ENCODE data around the gene BMP4.
"Not testable (repeated sequence)": the region's sequence is repeated elsewhere in the genome, so short reads cannot be mapped to it uniquely, and the experiment has no call there.

Gene BMP4

DNA sequence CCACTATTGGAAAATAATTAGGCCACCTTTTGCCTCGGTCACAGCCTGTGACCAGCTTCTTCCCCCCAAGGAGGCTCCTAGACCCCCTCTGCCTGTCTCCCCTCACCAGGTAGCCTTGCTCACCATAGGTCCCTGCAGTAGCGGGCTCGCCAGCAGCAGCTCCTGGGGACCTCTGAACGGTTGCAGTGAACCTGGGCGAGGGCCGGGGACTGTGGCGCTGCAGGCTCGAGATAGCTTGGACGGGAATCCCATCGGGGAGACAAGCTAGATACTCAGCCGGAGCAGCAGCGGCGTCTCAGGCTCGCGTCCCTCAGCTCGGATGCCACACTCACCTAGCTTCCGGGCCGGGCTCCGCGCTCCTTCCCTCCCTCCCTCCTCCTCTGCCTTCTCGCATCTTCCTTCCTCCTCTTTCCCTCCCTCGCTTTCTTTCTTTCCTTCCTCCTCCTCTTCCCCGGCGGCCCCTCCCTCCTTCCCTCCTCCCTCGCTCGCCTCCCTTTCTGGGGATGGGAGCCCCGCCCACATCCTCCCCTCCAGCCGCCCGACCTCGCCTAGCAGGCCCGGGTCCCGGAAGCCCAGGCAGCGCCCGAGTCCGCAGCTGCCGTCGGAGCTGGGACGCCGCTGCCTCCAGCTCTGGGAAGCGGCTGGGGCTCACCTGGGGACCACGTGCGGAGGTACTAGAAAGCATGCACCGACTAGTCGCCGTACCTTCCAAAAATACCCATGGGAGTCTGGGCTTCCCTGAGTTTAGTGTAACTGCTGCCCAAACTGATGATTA lies at the start of gene BMP4:
TSS of gene BMP4 (minus strand) at position 399 of the 775 bp plus-strand sequence. CDS start 4,603 bp downstream, outside the sequence.
- peak in 1 of 2 donors; percentile 7 for DNase-seq

DNA sequence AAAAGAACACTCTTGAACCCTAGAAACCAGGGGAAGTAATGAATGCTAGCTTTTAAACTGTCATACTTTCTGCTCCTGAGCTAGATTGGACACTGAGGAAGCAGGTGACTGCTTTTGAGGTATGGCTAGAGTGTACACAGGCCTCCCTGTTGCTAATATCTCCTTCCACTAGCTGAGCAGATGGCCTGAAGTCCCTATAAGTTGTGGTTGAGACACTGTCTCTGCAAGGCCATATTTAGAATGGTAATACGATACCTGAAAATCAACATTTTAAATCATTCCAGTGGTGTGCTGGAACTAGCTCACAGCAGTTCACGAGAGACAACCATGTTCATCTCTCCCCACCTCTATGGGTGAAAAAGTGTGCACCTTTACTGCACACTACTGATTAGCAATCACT lies 46.4 kb upstream of the BMP4 start:
- DNase-seq = no peak

DNA sequence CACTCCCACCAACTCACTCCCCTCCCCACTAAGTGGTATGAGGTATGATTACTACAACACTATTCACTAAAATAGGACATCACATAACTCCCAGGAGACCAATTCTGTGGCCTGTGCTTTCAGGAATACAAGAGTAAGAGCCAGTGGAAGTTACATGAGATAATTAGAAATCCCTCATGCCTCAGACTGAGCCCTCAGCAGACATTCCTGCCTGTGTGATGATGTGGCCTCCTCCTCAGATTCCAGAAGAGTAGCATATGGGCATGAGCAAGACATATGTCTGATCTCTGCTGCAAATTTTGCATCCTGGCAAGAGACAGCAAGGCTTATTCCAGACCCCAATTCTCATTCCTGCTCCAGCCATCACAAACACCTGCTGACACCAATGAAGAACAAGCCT lies 46.0 kb upstream of the BMP4 start:
- DNase-seq = no peak

GRCh38 chr14:54001189-54001878 lies 44.7 kb upstream of the BMP4 start:
- DNase-seq = no peak

DNA sequence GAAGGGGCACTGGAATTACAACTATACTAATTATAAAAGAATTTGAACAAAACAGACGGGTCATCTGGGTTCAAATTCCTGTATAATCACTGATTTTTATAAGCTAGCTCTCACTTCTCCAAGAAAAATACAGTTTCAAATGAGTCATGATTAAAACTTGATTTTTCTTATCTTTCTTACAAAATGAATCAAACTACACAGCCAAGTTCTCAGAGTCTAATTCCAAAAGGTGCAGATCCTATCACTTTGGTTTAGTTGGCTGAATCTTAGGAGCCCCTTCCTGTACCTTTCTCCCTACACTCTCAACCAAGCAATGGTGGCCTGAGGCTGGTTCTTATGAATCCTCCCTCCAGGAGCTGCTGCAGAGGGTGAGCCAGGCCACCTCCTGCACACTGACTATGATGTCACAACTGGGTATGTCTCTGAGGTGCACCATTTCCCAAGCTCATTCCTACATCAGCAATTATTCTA lies 43.8 kb upstream of the BMP4 start:
- DNase-seq = no peak

GRCh38 chr14:53999061-53999488 lies 42.5 kb upstream of the BMP4 start:
- no peak for DNase-seq

- no peak for DNase-seq
These were observed 39.4 kb upstream of the BMP4 start for GRCh38 chr14:53996041-53996440.

DNA sequence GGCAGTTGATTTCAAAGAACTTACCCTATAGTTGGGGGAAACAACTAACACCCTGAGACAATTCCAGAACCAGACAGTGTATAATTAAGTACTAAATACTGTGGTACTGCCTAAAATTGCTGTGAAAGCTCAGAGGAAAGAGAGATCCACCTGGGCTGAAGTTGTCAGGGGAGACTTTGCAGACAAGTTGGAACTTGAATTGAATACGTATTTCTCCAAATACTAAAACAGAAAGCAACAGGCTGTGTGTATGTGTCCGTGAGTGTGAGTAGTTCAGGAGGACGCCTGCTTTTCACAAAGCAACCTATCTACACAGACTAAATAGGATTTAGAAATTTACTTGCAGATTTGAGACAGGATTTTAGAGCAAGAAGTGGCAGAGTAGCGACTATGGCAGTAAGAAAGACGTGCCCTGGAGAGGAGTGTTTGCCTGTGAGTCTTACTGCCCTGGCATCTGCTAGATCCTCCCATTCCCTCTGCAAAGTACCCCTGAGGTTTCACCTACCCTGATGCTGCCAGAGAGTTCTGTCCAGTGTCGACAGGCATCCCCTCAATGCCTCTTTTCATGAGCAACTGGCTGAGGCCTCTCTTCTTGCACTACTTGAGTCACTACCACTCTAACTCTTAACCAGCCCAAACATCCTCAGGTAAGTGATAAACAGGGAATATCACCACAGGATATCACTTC lies 37.4 kb upstream of the BMP4 start:
- DNase-seq = no peak

DNA sequence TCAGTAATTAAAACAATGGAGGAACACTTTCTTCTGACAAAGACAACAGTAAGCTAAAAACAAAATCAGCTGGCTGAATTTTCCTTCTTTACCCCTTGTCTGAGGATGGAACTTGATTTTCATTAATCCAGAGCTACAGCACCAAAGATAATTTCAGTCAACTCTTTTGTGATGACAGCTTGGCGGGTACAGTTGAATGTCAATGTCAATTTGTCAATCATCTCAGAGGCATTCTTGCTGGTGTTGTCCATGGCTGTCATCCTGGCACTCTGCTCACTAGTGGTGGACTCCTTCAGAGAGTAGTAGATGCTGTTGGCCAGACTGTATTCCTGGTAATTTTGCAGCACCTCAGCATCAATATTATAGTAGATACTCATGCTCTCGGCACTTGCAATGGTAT lies 34.4 kb upstream of the BMP4 start:
- no peak for DNase-seq

DNA sequence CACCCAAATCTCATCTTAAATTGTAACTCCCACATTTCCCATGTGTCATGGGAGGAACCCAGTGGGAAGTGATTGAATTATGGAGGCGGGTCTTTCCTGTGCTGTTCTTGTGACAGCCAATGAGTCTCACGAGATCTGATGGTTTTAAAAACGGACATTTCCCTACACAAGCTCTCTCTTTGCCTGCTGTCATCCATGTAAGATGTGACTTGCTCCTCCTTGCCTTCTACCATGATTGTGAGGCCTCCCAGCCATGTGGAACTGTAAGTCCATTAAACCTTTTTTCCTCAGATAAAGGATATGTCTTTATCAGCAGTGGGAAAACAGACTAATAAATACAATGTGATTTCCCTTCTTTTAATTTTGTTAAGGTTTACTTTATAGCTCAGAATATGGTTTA lies 30.1 kb upstream of the BMP4 start:
- not testable (repeated sequence) for DNase-seq

GRCh38 chr14:53984958-53985357 lies 28.3 kb upstream of the BMP4 start:
- not testable (repeated sequence) for DNase-seq

DNA sequence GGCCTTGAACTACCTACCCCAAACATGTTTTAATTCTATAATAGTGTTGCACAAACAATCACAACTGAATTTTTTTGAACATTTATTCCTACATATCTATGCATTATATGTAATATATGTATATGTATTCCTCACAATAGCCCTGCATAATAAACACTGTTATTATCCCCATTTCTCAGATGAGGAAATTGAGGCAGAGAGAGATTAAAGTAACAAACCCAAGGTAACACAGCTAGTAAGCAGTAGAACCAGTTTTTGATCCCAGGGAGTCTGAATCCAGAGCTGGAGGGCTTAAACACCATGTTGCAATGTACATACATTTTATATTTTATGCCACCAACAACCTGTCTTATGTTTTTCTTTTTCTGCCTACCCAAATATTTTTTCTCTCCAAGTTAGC lies 26.5 kb upstream of the BMP4 start:
- DNase-seq = no peak

DNA sequence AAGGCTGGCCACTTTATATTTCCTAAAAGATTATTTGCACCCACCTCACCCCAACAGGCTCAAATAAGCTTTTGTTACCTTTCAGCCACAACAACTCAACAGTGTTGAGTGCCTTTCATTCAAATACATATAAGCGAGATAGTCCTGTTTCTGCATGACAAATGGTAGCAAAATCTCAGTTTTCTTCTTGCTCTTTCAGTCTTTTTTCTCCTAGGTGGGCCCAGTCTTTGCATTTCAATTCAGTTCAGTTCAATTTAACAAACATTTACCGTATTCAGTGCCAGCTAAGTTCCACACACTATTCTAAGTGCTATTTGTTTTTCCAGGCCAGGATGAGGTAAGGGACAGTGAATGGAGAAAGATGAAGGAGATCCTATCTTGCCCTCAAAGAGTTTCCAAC lies 25.9 kb upstream of the BMP4 start:
- DNase-seq = no peak

GRCh38 chr14:53979747-53980642 lies 23.4 kb upstream of the BMP4 start:
- no peak for DNase-seq

DNA sequence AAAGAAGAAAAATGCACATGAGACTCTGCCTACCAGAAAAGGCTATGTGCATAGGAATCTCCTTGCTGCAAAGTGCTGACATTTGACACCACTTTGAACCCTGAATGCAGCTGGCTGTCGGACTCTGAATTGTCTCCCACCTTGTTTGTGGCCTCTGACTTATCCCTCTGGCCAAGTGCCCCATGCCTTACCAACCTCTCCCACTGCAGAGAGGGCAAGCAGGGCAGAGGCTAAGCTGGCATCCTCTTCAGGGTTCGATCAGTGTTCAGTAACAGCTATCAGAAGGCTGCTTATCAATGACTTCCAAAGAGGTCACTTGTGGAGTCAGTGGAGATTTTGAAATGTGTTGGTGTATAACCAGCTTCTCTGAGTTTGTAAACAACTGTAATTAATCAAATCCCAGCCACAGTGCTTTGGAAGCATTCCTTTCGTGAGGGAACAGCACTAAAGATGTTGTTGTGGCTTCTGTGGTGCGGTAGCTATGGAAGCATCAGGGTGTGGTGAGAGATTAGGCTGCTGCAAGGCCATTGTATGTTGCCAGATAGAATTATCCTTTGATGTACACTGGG lies 22.6 kb upstream of the BMP4 start:
- DNase-seq = no peak

GRCh38 chr14:53978194-53978593 lies 21.6 kb upstream of the BMP4 start:
- DNase-seq = no peak

- no peak for DNase-seq
These were observed 18.8 kb upstream of the BMP4 start for GRCh38 chr14:53975444-53975843.

DNA sequence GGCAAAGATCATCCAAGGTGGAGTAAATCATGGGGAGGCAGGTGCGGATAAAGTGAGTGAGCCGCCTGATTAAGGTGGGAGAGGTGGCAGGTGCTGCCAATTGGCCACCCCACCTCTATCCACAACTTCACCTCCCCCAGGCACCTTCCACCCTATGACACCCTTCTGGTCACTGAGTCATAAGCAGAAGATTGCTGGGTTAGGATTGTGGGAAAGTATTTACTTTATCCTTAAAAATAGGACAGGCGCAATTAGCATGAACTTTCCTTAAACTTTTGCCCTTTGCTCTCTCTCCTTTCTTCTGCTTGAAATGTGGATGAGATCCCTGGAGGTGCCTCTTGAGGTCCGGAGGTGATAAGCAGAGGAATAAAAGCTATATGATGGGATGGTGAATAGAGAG lies 14.9 kb upstream of the BMP4 start:
- DNase-seq = no peak

DNA sequence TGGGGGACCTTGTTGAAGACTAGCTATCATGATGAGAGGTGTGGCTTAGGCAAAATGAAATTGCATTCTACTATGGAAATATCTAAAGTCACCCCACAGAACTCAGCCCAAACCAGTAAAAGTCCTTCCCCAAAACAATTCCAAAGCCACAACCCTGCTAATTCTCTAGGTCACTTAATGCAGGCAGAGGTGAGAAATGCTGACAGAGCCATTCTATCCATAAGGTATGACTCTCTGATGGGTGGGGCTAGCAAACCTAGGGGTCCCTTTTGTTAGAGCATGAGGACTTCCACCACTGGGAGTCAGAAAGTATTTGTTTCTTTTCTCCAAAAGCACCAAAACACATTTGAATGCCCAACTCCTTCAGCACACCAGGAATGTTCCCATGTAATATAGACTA lies 12.7 kb upstream of the BMP4 start:
- no peak for DNase-seq

GRCh38 chr14:53968726-53969125 lies 12.1 kb upstream of the BMP4 start:
- no peak for DNase-seq

DNA sequence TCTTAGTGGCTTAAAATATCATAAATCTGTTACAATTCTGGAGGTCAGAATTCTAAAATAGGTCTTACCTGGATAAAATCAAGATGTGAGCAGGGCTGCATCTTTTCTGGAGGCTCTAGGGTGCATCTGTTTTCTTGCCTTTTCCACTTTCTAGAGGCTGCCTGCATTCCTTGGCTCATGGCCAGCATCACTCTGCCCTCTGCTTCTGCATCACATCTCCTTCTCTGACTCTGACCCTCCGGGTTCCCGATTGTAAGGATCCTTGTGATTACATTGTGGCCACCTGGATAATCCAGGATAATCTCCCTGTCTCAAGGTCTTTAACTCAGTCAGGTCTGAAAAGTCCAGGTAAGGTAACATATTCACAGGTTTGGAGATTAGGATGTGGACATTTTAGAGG lies 11.0 kb upstream of the BMP4 start:
- no peak for DNase-seq

- DNase-seq = no peak
These were observed 7.6 kb upstream of the BMP4 start for GRCh38 chr14:53964249-53964648.
